Vagina (tissue), 2 donors: ENCODE results near the gene ZIC2. TPM values are rescaled to one million over a fixed set of nuclear protein-coding genes. Genes with fewer than 3 reads are reported as not detected.

Experiments used
- DNase-seq, 2 donors: peaks; one replicate each; pipeline ENCODE4 v3.0.0-alpha.2; 2017; ENCODE audit errors: extremely low spot score in 2 of 2
- H3K27ac ChIP-seq: fragments of 200-600 bp; sonication (generic); one replicate; pipeline ENCODE4 v1.5.1; 2019
- H3K27me3 ChIP-seq: fragments of 200-600 bp; sonication (generic); one replicate; pipeline ENCODE4 v1.5.1; 2019
- H3K36me3 ChIP-seq, 2 donors: fragments of 200-600 bp; sonication (generic); one replicate each; pipeline ENCODE4 v1.5.1; 2017 to 2019
- H3K4me1 ChIP-seq: fragments of 200-600 bp; sonication (generic); one replicate; pipeline ENCODE4 v1.5.1; 2019
- H3K4me3 ChIP-seq, 2 donors: fragments of 200-600 bp; sonication (generic); 1 replicate in 1 of 2; 2 replicates in 1 of 2; pipeline ENCODE4 v1.5.1; 2016 to 2019
- H3K9me3 ChIP-seq: fragments of 200-600 bp; sonication (generic); one replicate; pipeline ENCODE4 v1.5.1; 2019
- POLR2A ChIP-seq, 2 donors: fragments of 450-650 bp; IDR thresholded peaks; one replicate each; pipeline ENCODE4 v1.6.1; 2017; ENCODE audit warnings: antibody characterized with exemption in 2 of 2, mild to moderate bottlenecking in 2 of 2, moderate library complexity in 2 of 2
- POLR2AphosphoS5 ChIP-seq, 2 donors: sonication (generic); formaldehyde crosslinking; IDR thresholded peaks; one replicate each; pipeline ENCODE4 v1.9.0; 2017; ENCODE audit warnings: antibody characterized with exemption in 2 of 2, mild to moderate bottlenecking in 2 of 2, low read depth in 1 of 2; ENCODE audit not compliant: insufficient read depth in 1 of 2
- intact Hi-C: fragments of 100-400 bp; cut with DNase I; formaldehyde crosslinking; loops from one replicate; pipeline ENCODE4 v1.15.1; 2023
- total RNA-seq: library from RNA; depleted of rRNA; stranded (reverse); fragments of >200 nt; gene quantifications from one replicate; pipeline ENCODE4 v1.2.3, GENCODE V29; 2016
- TF ChIP-seq, protein P1 (sequence below), 3 experiments: fragments of 450-650 bp in 2 of 3; fragments of 200-600 bp in 1 of 3; sonication (generic) in 1 of 3; IDR thresholded peaks; one replicate each; pipeline ENCODE4 v1.5.1; 2017 to 2019; ENCODE audit warnings: antibody characterized with exemption in 3 of 3, mild to moderate bottlenecking in 2 of 3, moderate library complexity in 2 of 3

ZIC2 gene
- total RNA-seq, 1 donor from 2014 or later, result not detected

DNA sequence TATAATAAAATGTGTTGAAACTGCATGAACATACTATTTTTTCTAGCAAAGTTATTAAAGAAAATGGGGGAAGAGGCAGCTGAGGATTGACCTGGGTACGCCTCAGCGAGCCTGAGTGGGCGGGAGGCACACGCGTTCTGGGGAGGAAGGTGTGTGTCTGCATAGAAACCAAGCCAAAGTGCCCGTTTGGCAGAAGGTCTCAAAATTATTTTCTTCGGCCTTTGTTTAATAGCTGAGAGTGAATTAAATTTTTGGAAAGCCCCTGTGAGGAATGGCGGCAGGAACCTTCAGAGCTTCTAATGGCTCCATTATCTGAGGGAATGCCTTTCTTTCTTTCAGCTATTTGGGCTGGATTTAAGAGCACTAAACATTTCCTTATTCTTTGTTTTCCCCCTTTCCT lies 5.2 kb downstream of the ZIC2 start:
- intact Hi-C loops, result no loop called here
- no peak for DNase-seq
- Histone ChIP-seq H3K36me3 (no peaks in the 10 kb centered on the region), H3K4me1 (peaks cover 11% of the 10 kb centered on the region), H3K27ac (no peak overlapping the region), H3K27me3 (peaks cover 54% of the 10 kb centered on the region), H3K4me3 (no peak overlapping the region), H3K9me3 (no peaks in the 10 kb centered on the region)
- TF ChIP-seq, protein P1, sequence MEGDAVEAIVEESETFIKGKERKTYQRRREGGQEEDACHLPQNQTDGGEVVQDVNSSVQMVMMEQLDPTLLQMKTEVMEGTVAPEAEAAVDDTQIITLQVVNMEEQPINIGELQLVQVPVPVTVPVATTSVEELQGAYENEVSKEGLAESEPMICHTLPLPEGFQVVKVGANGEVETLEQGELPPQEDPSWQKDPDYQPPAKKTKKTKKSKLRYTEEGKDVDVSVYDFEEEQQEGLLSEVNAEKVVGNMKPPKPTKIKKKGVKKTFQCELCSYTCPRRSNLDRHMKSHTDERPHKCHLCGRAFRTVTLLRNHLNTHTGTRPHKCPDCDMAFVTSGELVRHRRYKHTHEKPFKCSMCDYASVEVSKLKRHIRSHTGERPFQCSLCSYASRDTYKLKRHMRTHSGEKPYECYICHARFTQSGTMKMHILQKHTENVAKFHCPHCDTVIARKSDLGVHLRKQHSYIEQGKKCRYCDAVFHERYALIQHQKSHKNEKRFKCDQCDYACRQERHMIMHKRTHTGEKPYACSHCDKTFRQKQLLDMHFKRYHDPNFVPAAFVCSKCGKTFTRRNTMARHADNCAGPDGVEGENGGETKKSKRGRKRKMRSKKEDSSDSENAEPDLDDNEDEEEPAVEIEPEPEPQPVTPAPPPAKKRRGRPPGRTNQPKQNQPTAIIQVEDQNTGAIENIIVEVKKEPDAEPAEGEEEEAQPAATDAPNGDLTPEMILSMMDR (IDR thresholded peaks at IDR 0.05), result no peak
- no peak for TF ChIP-seq POLR2A (IDR thresholded peaks at IDR 0.05)
- TF ChIP-seq POLR2AphosphoS5 (IDR thresholded peaks at IDR 0.05; ENCODE audit: insufficient read depth in 1 of 2, low read depth in 1 of 2), result no peak

DNA sequence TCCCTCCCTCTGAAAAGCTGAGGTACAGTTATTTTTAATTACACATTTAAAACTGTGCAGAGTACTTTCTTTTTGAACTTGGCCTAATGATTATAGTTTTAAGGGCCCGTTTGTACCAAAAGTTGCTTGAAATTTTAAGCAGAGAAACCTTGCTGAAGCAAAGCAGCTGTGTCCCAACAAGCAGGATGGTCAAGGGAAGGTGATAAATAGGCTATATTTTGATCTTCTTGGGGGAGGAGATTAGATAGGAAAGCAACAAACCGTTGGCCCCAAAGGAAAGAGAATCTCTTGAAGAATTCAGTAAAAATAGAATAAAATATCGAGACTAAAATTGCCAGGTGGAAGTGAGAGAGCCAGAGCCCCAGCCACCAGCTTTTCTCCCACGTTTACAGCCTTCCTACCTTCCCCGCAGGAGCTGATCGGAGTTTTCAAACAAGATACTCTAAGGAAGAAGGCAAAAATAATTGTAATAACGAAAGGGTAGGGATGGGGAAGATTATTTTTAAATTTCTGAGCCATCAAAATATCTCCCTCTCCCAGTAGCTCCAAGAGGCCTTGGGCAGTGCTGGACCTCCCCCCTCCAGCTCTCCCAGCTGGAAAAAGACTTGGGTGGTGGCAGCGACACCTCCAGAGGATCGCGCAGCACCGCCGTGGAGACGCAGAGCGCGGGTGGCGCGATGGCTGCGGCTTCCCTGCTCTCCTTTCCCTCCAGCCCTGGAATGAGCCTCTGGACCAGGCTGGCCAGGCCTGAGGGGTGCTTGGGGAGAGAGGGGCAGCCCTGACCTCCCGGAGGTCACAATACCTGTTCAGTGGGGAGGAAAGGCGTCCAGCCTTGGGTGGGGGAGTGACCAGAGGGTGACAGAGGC lies 5.8 kb downstream of the ZIC2 start:
- peaks cover 11% of the 10 kb centered on the region for H3K4me1 ChIP-seq
- intact Hi-C loops, result no loop called here

DNA sequence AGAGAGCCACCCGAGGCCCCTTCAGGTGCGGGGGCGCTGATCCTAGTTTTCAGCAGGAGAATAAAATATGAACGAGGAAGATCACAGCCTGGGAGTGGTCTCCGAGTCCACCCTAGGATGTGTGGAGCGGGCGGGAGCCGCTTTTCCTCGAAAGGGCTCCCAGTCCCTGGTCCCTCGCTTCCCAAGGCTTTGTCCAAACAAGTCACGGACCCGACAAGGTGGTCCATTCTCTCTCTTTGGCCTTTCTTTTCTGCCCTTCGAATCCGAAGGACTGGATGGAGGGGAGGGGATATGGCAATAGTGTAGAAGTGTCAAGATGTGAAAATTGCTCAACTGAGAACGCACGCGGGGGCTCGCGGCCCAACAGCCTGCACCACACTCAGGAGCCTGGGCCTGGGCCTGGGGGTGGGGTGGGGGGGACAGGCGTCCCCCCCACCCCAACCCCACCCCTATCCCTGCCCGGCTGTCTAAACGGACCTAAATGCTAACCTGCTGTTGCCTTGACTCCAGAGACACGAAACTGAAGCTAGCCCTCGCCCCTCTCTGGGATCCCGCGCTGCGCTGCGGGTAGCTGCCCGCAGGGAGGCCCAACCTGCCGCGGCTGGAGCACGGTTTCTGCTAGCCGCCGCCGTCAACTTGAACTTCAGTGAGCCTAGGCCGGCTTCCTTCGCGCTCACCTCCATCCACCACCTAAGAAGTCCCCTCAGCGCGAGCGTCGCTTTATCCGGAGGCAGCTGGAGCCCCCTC lies 7.1 kb downstream of the ZIC2 start:
- Histone ChIP-seq H3K9me3 (no peaks in the 10 kb centered on the region), H3K4me3 (no peak overlapping the region), H3K27me3 (peaks cover 46% of the 10 kb centered on the region), H3K27ac (no peak overlapping the region), H3K4me1 (peaks cover 11% of the 10 kb centered on the region), H3K36me3 (no peaks in the 10 kb centered on the region)
- TF ChIP-seq POLR2A (IDR thresholded peaks at IDR 0.05) (no peak), POLR2AphosphoS5 (IDR thresholded peaks at IDR 0.05; ENCODE audit: insufficient read depth in 1 of 2, low read depth in 1 of 2) (no peak)
- TF ChIP-seq, protein P1 (IDR thresholded peaks at IDR 0.05), result no peak
- no peak for DNase-seq
- intact Hi-C loops, result no loop called here

More for the DNA sequence above, 5.8 kb downstream of the ZIC2 start:
- Histone ChIP-seq H3K27me3 (peaks cover 56% of the 10 kb centered on the region), H3K9me3 (no peaks in the 10 kb centered on the region), H3K36me3 (no peaks in the 10 kb centered on the region), H3K4me3 (no peak overlapping the region), H3K27ac (no peak overlapping the region)
- DNase-seq, result no peak
- TF ChIP-seq POLR2A (IDR thresholded peaks at IDR 0.05), result no peak
- no peak for TF ChIP-seq POLR2AphosphoS5 (IDR thresholded peaks at IDR 0.05; ENCODE audit: insufficient read depth in 1 of 2, low read depth in 1 of 2)
- TF ChIP-seq, protein P1 (IDR thresholded peaks at IDR 0.05), result no peak

DNA sequence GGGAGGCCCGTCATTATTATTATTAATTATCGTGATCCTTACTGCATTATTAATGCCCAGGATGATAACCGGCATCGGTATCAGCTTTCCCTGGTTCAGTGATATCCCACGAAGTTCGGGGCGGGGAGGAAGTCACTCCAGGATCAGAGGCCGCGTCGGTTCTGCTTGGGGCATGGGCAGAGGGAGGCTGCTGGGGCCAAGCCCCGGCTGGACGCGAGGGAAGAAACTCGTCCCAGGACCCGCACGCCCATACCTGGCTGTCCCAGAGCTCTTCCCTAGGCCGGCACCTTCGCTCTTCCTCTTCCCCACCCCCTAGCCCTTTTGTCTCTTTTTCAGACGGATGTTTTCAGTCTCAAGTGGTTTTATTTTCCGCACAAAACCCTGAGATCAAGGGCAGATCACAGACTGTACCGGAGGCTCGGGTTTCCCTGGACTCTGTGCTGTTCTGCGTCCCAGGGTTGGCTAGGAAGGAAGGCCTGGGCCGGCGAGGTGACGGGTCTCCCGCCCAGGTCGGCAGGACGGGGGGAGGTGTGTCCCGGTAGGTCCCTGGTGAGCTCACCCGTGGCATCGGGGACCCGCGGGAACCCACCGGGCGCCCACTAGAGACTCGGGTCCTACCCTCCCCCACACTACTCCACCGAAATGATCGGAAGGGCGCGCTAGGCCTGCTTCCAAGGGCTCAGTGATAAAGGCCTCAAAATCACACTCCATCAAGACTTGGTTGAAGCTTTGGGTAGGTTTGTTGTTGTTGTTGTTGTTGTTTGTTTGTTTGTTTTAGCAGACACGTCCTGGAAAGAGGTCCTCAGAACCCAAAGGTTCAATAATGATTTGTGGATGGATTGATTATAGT lies 7.9 kb downstream of the ZIC2 start:
- Histone ChIP-seq H3K4me1 (peaks cover 11% of the 10 kb centered on the region), H3K36me3 (no peaks in the 10 kb centered on the region), H3K27ac (no peak overlapping the region), H3K27me3 (peaks cover 41% of the 10 kb centered on the region), H3K9me3 (no peaks in the 10 kb centered on the region), H3K4me3 (no peak overlapping the region)
- DNase-seq, result peak in 1 of 2 donors; percentile 72
- TF ChIP-seq POLR2AphosphoS5 (IDR thresholded peaks at IDR 0.05; ENCODE audit: insufficient read depth in 1 of 2, low read depth in 1 of 2) (no peak), POLR2A (IDR thresholded peaks at IDR 0.05) (no peak)
- TF ChIP-seq, protein P1 (IDR thresholded peaks at IDR 0.05), result no peak
- intact Hi-C loops, result no loop called here
